ENCODE measurements around the gene CHST6. TPM values are rescaled to one million over a fixed set of nuclear protein-coding genes. Genes with fewer than 3 reads are reported as not detected.

CHST6 gene
- total and polyA plus RNA-seq, 10 of the 15 experiments (the other 5 are each of a cell fraction or from before 2014, with no cell fraction given) = 0.14 to 2.5 (median 0.51) TPM

DNA sequence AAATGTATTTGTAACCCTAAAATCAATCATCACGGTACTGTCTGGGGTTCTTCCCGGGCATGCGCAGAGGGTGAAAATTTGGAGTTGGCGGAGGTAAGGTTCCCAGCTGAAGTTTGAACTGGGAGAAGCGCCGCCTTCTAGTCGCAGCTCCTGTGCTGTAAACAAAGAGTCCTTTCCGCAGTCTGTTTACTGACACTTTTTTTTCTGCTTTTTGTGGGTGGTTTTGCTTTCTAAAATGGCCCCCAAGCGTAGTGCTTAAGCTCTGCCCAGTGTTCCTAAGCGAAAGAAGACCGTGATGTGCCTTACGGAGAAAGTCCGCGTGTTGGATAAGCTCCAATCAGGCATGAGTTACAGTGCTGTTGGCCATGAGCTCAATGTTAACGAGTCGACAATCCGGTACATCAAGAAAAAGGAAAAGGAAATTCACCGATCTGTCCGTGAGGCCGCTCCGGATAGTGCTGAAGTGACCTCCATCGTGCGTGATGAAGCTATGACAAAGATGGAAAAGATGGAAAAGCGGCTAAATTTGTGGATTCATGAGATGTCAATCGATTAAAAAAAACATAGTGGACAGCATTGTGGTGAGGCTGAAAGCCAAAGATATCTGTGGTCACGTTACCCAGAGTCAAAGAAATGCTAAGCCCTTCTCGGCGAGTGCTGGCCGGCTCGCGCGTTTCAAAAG is 61.4 kb downstream of the CHST6 start (continued):
- TF ChIP-seq, protein P1, sequence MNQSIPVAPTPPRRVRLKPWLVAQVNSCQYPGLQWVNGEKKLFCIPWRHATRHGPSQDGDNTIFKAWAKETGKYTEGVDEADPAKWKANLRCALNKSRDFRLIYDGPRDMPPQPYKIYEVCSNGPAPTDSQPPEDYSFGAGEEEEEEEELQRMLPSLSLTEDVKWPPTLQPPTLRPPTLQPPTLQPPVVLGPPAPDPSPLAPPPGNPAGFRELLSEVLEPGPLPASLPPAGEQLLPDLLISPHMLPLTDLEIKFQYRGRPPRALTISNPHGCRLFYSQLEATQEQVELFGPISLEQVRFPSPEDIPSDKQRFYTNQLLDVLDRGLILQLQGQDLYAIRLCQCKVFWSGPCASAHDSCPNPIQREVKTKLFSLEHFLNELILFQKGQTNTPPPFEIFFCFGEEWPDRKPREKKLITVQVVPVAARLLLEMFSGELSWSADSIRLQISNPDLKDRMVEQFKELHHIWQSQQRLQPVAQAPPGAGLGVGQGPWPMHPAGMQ (IDR thresholded peaks at IDR 0.05; ENCODE audit: borderline replicate concordance) = no peak
- TF ChIP-seq, protein P2, sequence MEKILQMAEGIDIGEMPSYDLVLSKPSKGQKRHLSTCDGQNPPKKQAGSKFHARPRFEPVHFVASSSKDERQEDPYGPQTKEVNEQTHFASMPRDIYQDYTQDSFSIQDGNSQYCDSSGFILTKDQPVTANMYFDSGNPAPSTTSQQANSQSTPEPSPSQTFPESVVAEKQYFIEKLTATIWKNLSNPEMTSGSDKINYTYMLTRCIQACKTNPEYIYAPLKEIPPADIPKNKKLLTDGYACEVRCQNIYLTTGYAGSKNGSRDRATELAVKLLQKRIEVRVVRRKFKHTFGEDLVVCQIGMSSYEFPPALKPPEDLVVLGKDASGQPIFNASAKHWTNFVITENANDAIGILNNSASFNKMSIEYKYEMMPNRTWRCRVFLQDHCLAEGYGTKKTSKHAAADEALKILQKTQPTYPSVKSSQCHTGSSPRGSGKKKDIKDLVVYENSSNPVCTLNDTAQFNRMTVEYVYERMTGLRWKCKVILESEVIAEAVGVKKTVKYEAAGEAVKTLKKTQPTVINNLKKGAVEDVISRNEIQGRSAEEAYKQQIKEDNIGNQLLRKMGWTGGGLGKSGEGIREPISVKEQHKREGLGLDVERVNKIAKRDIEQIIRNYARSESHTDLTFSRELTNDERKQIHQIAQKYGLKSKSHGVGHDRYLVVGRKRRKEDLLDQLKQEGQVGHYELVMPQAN (conservative IDR thresholded peaks at IDR 0.05) = peak; percentile 68
- no peak for TF ChIP-seq KAT2A (conservative IDR thresholded peaks at IDR 0.05; ENCODE audit: control insufficient read depth, low read depth, low read length)
- TF ChIP-seq GABPA (IDR thresholded peaks at IDR 0.05; ENCODE audit: low read depth) = no peak
- no peak for TF ChIP-seq SP1 (IDR thresholded peaks at IDR 0.05; ENCODE audit: low read depth, low read length)
- TF ChIP-seq, protein P3, sequence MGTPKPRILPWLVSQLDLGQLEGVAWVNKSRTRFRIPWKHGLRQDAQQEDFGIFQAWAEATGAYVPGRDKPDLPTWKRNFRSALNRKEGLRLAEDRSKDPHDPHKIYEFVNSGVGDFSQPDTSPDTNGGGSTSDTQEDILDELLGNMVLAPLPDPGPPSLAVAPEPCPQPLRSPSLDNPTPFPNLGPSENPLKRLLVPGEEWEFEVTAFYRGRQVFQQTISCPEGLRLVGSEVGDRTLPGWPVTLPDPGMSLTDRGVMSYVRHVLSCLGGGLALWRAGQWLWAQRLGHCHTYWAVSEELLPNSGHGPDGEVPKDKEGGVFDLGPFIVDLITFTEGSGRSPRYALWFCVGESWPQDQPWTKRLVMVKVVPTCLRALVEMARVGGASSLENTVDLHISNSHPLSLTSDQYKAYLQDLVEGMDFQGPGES (IDR thresholded peaks at IDR 0.05) = no peak
- 0 out of 2 replicates have a peak, but pooled peaks have one; percentile 31 for TF ChIP-seq NFYB (IDR thresholded peaks at IDR 0.05; ENCODE audit: insufficient read depth, low read depth, low read length)
- TF ChIP-seq, protein P4, sequence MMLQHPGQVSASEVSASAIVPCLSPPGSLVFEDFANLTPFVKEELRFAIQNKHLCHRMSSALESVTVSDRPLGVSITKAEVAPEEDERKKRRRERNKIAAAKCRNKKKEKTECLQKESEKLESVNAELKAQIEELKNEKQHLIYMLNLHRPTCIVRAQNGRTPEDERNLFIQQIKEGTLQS (IDR thresholded peaks at IDR 0.05; ENCODE audit: borderline replicate concordance, extremely low read depth, low read depth, low read length) = no peak
- TF ChIP-seq ETV6 (conservative IDR thresholded peaks at IDR 0.05 in 1 of 2, IDR thresholded peaks at IDR 0.05 in 1 of 2; ENCODE audit: borderline replicate concordance in 1 of 2, low read depth in 1 of 2) = no peak
- no peak for TF ChIP-seq PAX8 (IDR thresholded peaks at IDR 0.05)
- TF ChIP-seq, protein P5, sequence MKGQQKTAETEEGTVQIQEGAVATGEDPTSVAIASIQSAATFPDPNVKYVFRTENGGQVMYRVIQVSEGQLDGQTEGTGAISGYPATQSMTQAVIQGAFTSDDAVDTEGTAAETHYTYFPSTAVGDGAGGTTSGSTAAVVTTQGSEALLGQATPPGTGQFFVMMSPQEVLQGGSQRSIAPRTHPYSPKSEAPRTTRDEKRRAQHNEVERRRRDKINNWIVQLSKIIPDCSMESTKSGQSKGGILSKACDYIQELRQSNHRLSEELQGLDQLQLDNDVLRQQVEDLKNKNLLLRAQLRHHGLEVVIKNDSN (IDR thresholded peaks at IDR 0.05; ENCODE audit: borderline replicate concordance, extremely low read length, insufficient read depth, low read depth, low read length) = peak; percentile 35
- no peak for TF ChIP-seq SREBF2 (IDR thresholded peaks at IDR 0.05; ENCODE audit: low read length)
- no peak for TF ChIP-seq EGR1 (IDR thresholded peaks at IDR 0.05; ENCODE audit: borderline replicate concordance in 1 of 2, low read depth in 2 of 2, low read length in 2 of 2)
- no peak; the same call in 1 of the 2 replicates for TF ChIP-seq MTA2 (IDR thresholded peaks at IDR 0.05; ENCODE audit: low read depth)
- no peak for TF ChIP-seq WRNIP1 (IDR thresholded peaks at IDR 0.05; ENCODE audit: borderline replicate concordance, low read depth, low read length)
- TF ChIP-seq, protein P6, sequence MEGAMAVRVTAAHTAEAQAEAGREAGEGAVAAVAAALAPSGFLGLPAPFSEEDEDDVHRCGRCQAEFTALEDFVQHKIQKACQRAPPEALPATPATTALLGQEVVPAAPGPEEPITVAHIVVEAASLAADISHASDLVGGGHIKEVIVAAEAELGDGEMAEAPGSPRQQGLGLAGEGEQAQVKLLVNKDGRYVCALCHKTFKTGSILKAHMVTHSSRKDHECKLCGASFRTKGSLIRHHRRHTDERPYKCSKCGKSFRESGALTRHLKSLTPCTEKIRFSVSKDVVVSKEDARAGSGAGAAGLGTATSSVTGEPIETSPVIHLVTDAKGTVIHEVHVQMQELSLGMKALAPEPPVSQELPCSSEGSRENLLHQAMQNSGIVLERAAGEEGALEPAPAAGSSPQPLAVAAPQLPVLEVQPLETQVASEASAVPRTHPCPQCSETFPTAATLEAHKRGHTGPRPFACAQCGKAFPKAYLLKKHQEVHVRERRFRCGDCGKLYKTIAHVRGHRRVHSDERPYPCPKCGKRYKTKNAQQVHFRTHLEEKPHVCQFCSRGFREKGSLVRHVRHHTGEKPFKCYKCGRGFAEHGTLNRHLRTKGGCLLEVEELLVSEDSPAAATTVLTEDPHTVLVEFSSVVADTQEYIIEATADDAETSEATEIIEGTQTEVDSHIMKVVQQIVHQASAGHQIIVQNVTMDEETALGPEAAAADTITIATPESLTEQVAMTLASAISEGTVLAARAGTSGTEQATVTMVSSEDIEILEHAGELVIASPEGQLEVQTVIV (IDR thresholded peaks at IDR 0.05; ENCODE audit: borderline replicate concordance, partially characterized antibody) = no peak
- TF ChIP-seq, protein P7, sequence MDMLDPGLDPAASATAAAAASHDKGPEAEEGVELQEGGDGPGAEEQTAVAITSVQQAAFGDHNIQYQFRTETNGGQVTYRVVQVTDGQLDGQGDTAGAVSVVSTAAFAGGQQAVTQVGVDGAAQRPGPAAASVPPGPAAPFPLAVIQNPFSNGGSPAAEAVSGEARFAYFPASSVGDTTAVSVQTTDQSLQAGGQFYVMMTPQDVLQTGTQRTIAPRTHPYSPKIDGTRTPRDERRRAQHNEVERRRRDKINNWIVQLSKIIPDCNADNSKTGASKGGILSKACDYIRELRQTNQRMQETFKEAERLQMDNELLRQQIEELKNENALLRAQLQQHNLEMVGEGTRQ (IDR thresholded peaks at IDR 0.05; ENCODE audit: borderline replicate concordance, low read depth, low read length) = peak; percentile 30; the same call in 1 of the 2 replicates
- no peak for TF ChIP-seq TCF3 (IDR thresholded peaks at IDR 0.05; ENCODE audit: borderline replicate concordance, insufficient read depth, low read depth, low read length)

Data from GM12878 (cell line).